Bronchial epithelial cell (primary cell): ENCODE results near the gene ACOX2. TPM values are rescaled to one million over a fixed set of nuclear protein-coding genes. Genes with fewer than 3 reads are reported as not detected.

Experiments
- DNase-seq: peaks from one replicate; pipeline ENCODE4 v3.0.0-alpha.2; 2010; ENCODE audit warnings: low read depth
- FAIRE-seq: peaks from 2 replicates; lab custom pipeline; 2011; peaks lifted over from hg19 to GRCh38; lab: Jason Lieb, UNC
- H3K27me3 ChIP-seq: 2 replicates; pipeline ENCODE4 v1.5.1; 2011; ENCODE audit warnings: low read length; ENCODE audit not compliant: control insufficient read depth, insufficient read depth
- H3K36me3 ChIP-seq: 2 replicates; pipeline ENCODE4 v1.5.1; 2011; ENCODE audit warnings: low read length; ENCODE audit not compliant: control insufficient read depth, insufficient read depth
- H3K4me3 ChIP-seq: 2 replicates; pipeline ENCODE4 v1.5.1; 2011; ENCODE audit warnings: mild to moderate bottlenecking, low read depth, low read length, control low read depth
- CTCF ChIP-seq: IDR thresholded peaks from 2 replicates; pipeline ENCODE4 v1.5.1; 2011; ENCODE audit warnings: mild to moderate bottlenecking, moderate library complexity, low read length, control low read depth, inconsistent platforms; ENCODE audit not compliant: insufficient read depth, severe bottlenecking
- total RNA-seq: library from RNA; depleted of rRNA; stranded (reverse); fragments of >200 nt; gene quantifications from 2 replicates; pipeline ENCODE4 v1.2.1, GENCODE V29; 2014

Gene ACOX2
- total RNA-seq, 1 donor from 2014 or later, result 0.26 TPM

- DNase-seq (no peak), FAIRE-seq (peak; percentile 40)
- Histone ChIP-seq H3K36me3 (no peaks in the 10 kb centered on the region), H3K27me3 (no peaks in the 10 kb centered on the region), H3K4me3 (no peak overlapping the region)
- no peak for TF ChIP-seq CTCF
These were observed 52.3 kb downstream of the ACOX2 start for GRCh38 chr3:58484722-58485069.

- no peaks in the 10 kb centered on the region for H3K27me3 ChIP-seq
- H3K4me3 ChIP-seq, result no peak overlapping the region
- no peaks in the 10 kb centered on the region for H3K36me3 ChIP-seq
- FAIRE-seq (no peak), DNase-seq (no peak)
- no peak for TF ChIP-seq CTCF
These were observed 52.8 kb downstream of the ACOX2 start for GRCh38 chr3:58484045-58484721.

GRCh38 chr3:58482917-58483636, 53.9 kb downstream of the ACOX2 start:
- FAIRE-seq (no peak), DNase-seq (no peak)
- Histone ChIP-seq H3K36me3 (no peaks in the 10 kb centered on the region), H3K27me3 (no peaks in the 10 kb centered on the region), H3K4me3 (no peak overlapping the region)
- no peak for TF ChIP-seq CTCF

- Histone ChIP-seq H3K36me3 (no peaks in the 10 kb centered on the region), H3K27me3 (no peaks in the 10 kb centered on the region), H3K4me3 (no peak overlapping the region)
- TF ChIP-seq CTCF, result no peak
- FAIRE-seq (no peak), DNase-seq (no peak)
These were observed 56.7 kb downstream of the ACOX2 start for GRCh38 chr3:58480309-58480708.

GRCh38 chr3:58478781-58479180, 58.2 kb downstream of the ACOX2 start:
- DNase-seq (no peak), FAIRE-seq (no peak)
- no peaks in the 10 kb centered on the region for H3K27me3 ChIP-seq
- no peak for TF ChIP-seq CTCF
- H3K4me3 ChIP-seq, result no peak overlapping the region
- no peaks in the 10 kb centered on the region for H3K36me3 ChIP-seq
